A549 (cell line): ENCODE results near the gene MINDY4. TPM values are rescaled to one million over a fixed set of nuclear protein-coding genes. Genes with fewer than 3 reads are reported as not detected.

Source experiments
- ATAC-seq, 2 experiments: fragments of 200-7000 bp in 1 of 2; fragments of >200 bp in 1 of 2; cut with Nextera tagmentation in 1 of 2; cut with Tn5 transposase in 1 of 2; 3 replicates each; pipeline versions ENCODE4 v1.8.0 to v1.9.1; 2018 to 2020; ENCODE audit warnings: mild to moderate bottlenecking in 1 of 2, moderate library complexity in 1 of 2
- CTCF ChIA-PET: fragments of 300-600 bp; sonication (Branson Sonifier 250); formaldehyde crosslinking; extraction: SDS; loops from one replicate; lab custom pipeline; 2021; ENCODE audit warnings: antibody characterized with exemption, inconsistent platforms; lab: Yijun Ruan, JAX
- POLR2A ChIA-PET: fragments of 350-600 bp; formaldehyde crosslinking; extraction: SDS; loops from one replicate; lab custom pipeline; 2021; ENCODE audit warnings: antibody characterized with exemption, inconsistent platforms; lab: Yijun Ruan, JAX
- DNase-seq, 2 experiments: peaks; one replicate each; pipeline versions ENCODE4 v3.0.0 to v3.0.0-alpha.2; 2011 to 2016; ENCODE audit warnings: low read depth in 1 of 2, low spot score in 1 of 2
- FAIRE-seq: peaks from 2 replicates; lab custom pipeline; 2011; peaks lifted over from hg19 to GRCh38; lab: Jason Lieb, UNC
- H3K27ac ChIP-seq, 2 experiments: fragments of >200 bp; sonication (Bioruptor Twin); formaldehyde crosslinking; 3 replicates each; pipeline ENCODE4 v1.5.1; 2016 to 2017
- H3K4me1 ChIP-seq: fragments of >200 bp; sonication (Bioruptor Twin); formaldehyde crosslinking; 3 replicates; pipeline ENCODE4 v1.6.1; 2016
- H3K4me2 ChIP-seq: fragments of >200 bp; sonication (Bioruptor Twin); formaldehyde crosslinking; 3 replicates; pipeline ENCODE4 v1.6.1; 2016
- H3K4me3 ChIP-seq: fragments of >200 bp; sonication (Bioruptor Twin); formaldehyde crosslinking; 3 replicates; pipeline ENCODE4 v1.5.1; 2016
- H3K9me3 ChIP-seq: fragments of >200 bp; sonication (Bioruptor Twin); formaldehyde crosslinking; 3 replicates; pipeline ENCODE4 v1.6.1; 2016
- CBX2 ChIP-seq: fragments of 200-600 bp; sonication (generic); IDR thresholded peaks from 2 replicates; pipeline ENCODE4 v1.6.1; 2016; ENCODE audit warnings: low read depth, mild to moderate bottlenecking, borderline replicate concordance
- EHF ChIP-seq: fragments of 250-450 bp; sonication (Bioruptor Pico); IDR thresholded peaks from 2 replicates; pipeline ENCODE4 v1.5.0; 2020; ENCODE audit warnings: mild to moderate bottlenecking
- EP300 ChIP-seq, 2 experiments: fragments of >200 bp; sonication (Bioruptor Twin); formaldehyde crosslinking; IDR thresholded peaks; 2 replicates in 1 of 2; 3 replicates in 1 of 2; pipeline ENCODE4 v1.6.1; 2016 to 2017
- ESRRA ChIP-seq: fragments of 150-350 bp; IDR thresholded peaks from 2 replicates; pipeline ENCODE4 v1.6.1; 2014; ENCODE audit warnings: mild to moderate bottlenecking, low read length, borderline replicate concordance
- HEYL ChIP-seq: fragments of 250-450 bp; sonication (Bioruptor Pico); IDR thresholded peaks from 2 replicates; pipeline ENCODE4 v1.8.0; 2021; ENCODE audit warnings: mild to moderate bottlenecking, moderate library complexity
- HOXA7 ChIP-seq: fragments of 250-450 bp; sonication (Bioruptor Pico); IDR thresholded peaks from 2 replicates; pipeline ENCODE4 v1.5.0; 2020; ENCODE audit warnings: mild to moderate bottlenecking, moderate library complexity
- KDM5A ChIP-seq: fragments of 200-600 bp; sonication (generic); IDR thresholded peaks from 2 replicates; pipeline ENCODE4 v1.6.1; 2016; ENCODE audit warnings: antibody characterized with exemption, mild to moderate bottlenecking
- NFE2L2 ChIP-seq: fragments of 150-350 bp; conservative IDR thresholded peaks from 2 replicates; pipeline ENCODE4 v1.6.1; 2014; ENCODE audit warnings: low read length
- NPAS2 ChIP-seq: fragments of 250-450 bp; sonication (Bioruptor Pico); IDR thresholded peaks from 2 replicates; pipeline ENCODE4 v1.8.0; 2022; ENCODE audit warnings: mild to moderate bottlenecking, moderate library complexity, borderline replicate concordance
- RAD21 ChIP-seq, 2 experiments: fragments of >200 bp in 1 of 2; sonication (Bioruptor Twin) in 1 of 2; formaldehyde crosslinking in 1 of 2; IDR thresholded peaks in 1 of 2; conservative IDR thresholded peaks in 1 of 2; 2 replicates in 1 of 2; 3 replicates in 1 of 2; pipeline ENCODE4 v1.6.1; 2012 to 2018; ENCODE audit warnings: inconsistent platforms in 1 of 2
- RARB ChIP-seq: fragments of 250-450 bp; sonication (Bioruptor Pico); IDR thresholded peaks from 2 replicates; pipeline ENCODE4 v1.8.0; 2021; ENCODE audit warnings: mild to moderate bottlenecking, moderate library complexity
- RFX5 ChIP-seq: fragments of 450-650 bp; IDR thresholded peaks from 2 replicates; pipeline ENCODE4 v1.7.1; 2014; ENCODE audit warnings: antibody characterized with exemption, mild to moderate bottlenecking, moderate library complexity
- SMC3 ChIP-seq: fragments of >200 bp; sonication (Bioruptor Twin); formaldehyde crosslinking; IDR thresholded peaks from 3 replicates; pipeline ENCODE4 v1.6.1; 2018; ENCODE audit warnings: inconsistent platforms
- TP53 ChIP-seq: fragments of 250-450 bp; sonication (Bioruptor Pico); IDR thresholded peaks from 2 replicates; pipeline ENCODE4 v1.5.0; 2021; ENCODE audit warnings: mild to moderate bottlenecking, moderate library complexity
- ZFP36 ChIP-seq: fragments of 450-650 bp; IDR thresholded peaks from 2 replicates; pipeline ENCODE4 v1.6.1; 2014; ENCODE audit warnings: borderline replicate concordance; ENCODE audit not compliant: partially characterized antibody
- WGBS: methylation state at CpG from one replicate; pipeline ENCODE4 v1.1.6; 2017; ENCODE audit errors: missing lambda C conversion rate; 5-methylcytosine and 5-hydroxymethylcytosine counted together
- polyA plus RNA-seq, 4 experiments: library from polyadenylated mRNA; depleted of rRNA in 3 of 4; stranded (reverse); fragments of >200 nt; fragmentation: RNase III in 1 of 4; extraction: RNeasy Plus Mini Kit Qiagen cat#74134 plus additional on column Dnase treatment in 1 of 4; gene quantifications; 2 replicates in 3 of 4; 3 replicates in 1 of 4; pipeline ENCODE4 v1.2.3, GENCODE V29; 2011 to 2017
- TF ChIP-seq, protein P1 (sequence below): IDR thresholded peaks from 2 replicates; pipeline ENCODE4 v1.6.1; 2012; ENCODE audit warnings: low read depth, borderline replicate concordance
- TF ChIP-seq, protein P2 (sequence below): fragments of >200 bp; sonication (Bioruptor Twin); formaldehyde crosslinking; IDR thresholded peaks from 3 replicates; pipeline ENCODE4 v1.6.1; 2016
- TF ChIP-seq, protein P3 (sequence below): fragments of 250-450 bp; sonication (Bioruptor Pico); IDR thresholded peaks from 2 replicates; pipeline ENCODE4 v1.5.0; 2021; ENCODE audit warnings: mild to moderate bottlenecking, moderate library complexity, borderline replicate concordance
- TF ChIP-seq, protein P4 (sequence below): fragments of >200 bp; sonication (Bioruptor Twin); formaldehyde crosslinking; IDR thresholded peaks from 2 replicates; pipeline ENCODE4 v1.6.1; 2016
- TF ChIP-seq, protein P5 (sequence below): IDR thresholded peaks from 2 replicates; pipeline ENCODE4 v1.6.1; 2012
- TF ChIP-seq, protein P6 (sequence below): fragments of 150-350 bp; IDR thresholded peaks from 2 replicates; pipeline ENCODE4 v1.6.1; 2014; ENCODE audit warnings: low read depth, mild to moderate bottlenecking, low read length

Gene MINDY4
- polyA plus RNA-seq, 2 of the 4 experiments (the other 2 are of a cell fraction) = 1.8 to 3.6 TPM

DNA sequence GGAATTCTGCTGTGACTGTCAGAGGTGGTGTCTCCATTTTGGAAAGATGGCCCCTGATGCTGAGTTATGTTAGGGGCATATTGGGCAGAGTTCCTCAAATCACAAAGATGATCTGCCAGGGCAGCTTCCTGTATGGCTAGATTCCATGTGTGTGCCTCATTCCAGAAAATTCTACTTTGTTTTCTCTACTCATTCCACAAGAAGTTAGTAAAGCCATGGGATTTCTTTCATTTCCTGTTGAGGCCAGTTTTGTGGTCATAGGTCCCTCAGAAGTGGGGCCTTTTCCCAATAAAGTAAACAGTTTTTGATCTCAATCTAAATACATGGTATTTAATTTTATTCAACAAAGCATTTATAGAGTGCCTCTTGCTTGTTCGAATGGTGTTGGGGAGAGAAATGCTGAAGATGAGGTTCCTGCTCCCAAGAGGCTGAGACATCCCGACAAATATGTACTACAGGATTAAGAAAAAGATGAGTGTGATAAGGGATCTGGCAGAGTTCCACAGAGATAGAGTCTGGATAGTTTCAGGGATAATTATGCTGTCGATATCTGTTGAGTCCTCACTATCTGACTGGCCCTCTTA lies 33.0 kb downstream of the MINDY4 start:
- ChIA-PET CTCF (interaction anchor here (1.3 to 2.8 kb wide), 4 partner anchors 135 to 318 kb away, joined by 4 to 16 read pairs (median 4); no protein-coding TSS in a partner anchor), POLR2A (no interaction called here)
- no peak for DNase-seq
- TF ChIP-seq HOXA7 (CRISPR knock-in tag) (no peak), TP53 (CRISPR knock-in tag) (no peak), HEYL (CRISPR knock-in tag) (no peak), EP300 (IDR thresholded peaks at IDR 0.05) (no peak), RFX5 (no peak), NFE2L2 (no peak), KDM5A (no peak), ESRRA (no peak)
- TF ChIP-seq, protein P1, sequence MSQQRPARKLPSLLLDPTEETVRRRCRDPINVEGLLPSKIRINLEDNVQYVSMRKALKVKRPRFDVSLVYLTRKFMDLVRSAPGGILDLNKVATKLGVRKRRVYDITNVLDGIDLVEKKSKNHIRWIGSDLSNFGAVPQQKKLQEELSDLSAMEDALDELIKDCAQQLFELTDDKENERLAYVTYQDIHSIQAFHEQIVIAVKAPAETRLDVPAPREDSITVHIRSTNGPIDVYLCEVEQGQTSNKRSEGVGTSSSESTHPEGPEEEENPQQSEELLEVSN = no peak
- no peak for ATAC-seq
- Histone ChIP-seq H3K4me1 (0 out of 3 replicates have a peak, but pooled peaks cover 4% of the 10 kb centered on the region), H3K4me2 (no peak overlapping the region), H3K27ac (no peak overlapping the region), H3K4me3 (no peak overlapping the region), H3K9me3 (no peaks in the 10 kb centered on the region)
- no peak for FAIRE-seq
- 76% methylated on average over 3 of the region's 3 CpGs for WGBS

DNA sequence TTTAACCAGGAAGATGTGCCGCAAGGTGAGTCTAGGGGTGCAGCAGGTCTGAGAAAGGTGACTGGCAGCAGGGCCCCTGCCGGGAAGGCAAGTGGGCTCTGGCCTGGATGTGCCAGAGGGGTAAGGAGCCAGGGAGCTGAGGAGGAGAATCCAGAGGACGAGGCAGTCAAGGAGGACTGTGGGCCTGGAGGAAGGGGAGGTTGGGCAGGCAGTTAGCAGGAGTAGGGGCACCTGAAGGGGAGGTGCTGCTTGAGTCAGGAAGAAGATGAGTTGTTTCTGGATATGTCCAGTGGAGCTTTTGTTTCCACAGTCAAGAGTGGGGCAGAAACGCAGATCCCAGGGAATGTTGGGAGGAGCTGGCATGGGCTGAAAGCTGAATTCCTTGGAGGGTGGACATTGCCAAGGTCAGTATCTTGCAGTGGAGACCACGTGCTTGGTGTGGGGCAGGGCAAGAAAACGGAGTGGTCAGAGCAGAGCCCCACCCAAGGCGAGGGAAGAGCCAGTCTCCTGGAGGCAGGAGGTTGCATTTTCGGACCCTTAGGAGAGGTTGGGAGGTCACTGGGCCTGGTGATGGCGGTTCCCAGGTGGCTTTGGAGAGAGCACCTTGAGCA lies 34.0 kb downstream of the MINDY4 start:
- H3K4me1 ChIP-seq = no peaks in the 10 kb centered on the region
- ChIA-PET CTCF (interaction anchor here (0.6 to 2.8 kb wide), 7 partner anchors 64 to 317 kb away, joined by 3 to 16 read pairs (median 4); no protein-coding TSS in a partner anchor), POLR2A (no interaction called here)
- 93% methylated on average over 9 of the region's 9 CpGs for WGBS
- H3K4me3 ChIP-seq = no peak overlapping the region
- ATAC-seq = no peak
- H3K27ac ChIP-seq = no peak overlapping the region
- no peak for TF ChIP-seq NPAS2 (CRISPR knock-in tag)
- no peak for TF ChIP-seq SMC3
- no peak for TF ChIP-seq HEYL (CRISPR knock-in tag)
- TF ChIP-seq, protein P2, sequence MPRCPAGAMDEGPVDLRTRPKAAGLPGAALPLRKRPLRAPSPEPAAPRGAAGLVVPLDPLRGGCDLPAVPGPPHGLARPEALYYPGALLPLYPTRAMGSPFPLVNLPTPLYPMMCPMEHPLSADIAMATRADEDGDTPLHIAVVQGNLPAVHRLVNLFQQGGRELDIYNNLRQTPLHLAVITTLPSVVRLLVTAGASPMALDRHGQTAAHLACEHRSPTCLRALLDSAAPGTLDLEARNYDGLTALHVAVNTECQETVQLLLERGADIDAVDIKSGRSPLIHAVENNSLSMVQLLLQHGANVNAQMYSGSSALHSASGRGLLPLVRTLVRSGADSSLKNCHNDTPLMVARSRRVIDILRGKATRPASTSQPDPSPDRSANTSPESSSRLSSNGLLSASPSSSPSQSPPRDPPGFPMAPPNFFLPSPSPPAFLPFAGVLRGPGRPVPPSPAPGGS = no peak
- TF ChIP-seq TP53 (CRISPR knock-in tag) = no peak
- no peak for TF ChIP-seq RFX5
- TF ChIP-seq RARB = no peak
- no peak for TF ChIP-seq EHF (CRISPR knock-in tag)
- TF ChIP-seq, protein P3, sequence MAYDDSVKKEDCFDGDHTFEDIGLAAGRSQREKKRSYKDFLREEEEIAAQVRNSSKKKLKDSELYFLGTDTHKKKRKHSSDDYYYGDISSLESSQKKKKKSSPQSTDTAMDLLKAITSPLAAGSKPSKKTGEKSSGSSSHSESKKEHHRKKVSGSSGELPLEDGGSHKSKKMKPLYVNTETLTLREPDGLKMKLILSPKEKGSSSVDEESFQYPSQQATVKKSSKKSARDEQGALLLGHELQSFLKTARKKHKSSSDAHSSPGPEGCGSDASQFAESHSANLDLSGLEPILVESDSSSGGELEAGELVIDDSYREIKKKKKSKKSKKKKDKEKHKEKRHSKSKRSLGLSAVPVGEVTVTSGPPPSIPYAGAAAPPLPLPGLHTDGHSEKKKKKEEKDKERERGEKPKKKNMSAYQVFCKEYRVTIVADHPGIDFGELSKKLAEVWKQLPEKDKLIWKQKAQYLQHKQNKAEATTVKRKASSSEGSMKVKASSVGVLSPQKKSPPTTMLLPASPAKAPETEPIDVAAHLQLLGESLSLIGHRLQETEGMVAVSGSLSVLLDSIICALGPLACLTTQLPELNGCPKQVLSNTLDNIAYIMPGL (CRISPR knock-in tag) = no peak
- TF ChIP-seq, protein P4, sequence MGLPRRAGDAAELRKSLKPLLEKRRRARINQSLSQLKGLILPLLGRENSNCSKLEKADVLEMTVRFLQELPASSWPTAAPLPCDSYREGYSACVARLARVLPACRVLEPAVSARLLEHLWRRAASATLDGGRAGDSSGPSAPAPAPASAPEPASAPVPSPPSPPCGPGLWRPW = no peak
- no peak for TF ChIP-seq RAD21 (conservative IDR thresholded peaks at IDR 0.05 in 1 of 2, IDR thresholded peaks at IDR 0.05 in 1 of 2)
- no peak for TF ChIP-seq CBX2
- no peak for TF ChIP-seq NFE2L2
- TF ChIP-seq, protein P5, sequence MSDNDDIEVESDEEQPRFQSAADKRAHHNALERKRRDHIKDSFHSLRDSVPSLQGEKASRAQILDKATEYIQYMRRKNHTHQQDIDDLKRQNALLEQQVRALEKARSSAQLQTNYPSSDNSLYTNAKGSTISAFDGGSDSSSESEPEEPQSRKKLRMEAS = no peak
- no peak for TF ChIP-seq ZFP36
- TF ChIP-seq, protein P6, sequence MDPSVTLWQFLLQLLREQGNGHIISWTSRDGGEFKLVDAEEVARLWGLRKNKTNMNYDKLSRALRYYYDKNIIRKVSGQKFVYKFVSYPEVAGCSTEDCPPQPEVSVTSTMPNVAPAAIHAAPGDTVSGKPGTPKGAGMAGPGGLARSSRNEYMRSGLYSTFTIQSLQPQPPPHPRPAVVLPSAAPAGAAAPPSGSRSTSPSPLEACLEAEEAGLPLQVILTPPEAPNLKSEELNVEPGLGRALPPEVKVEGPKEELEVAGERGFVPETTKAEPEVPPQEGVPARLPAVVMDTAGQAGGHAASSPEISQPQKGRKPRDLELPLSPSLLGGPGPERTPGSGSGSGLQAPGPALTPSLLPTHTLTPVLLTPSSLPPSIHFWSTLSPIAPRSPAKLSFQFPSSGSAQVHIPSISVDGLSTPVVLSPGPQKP = no peak
- FAIRE-seq = no peak
- no peak for DNase-seq
- no peak overlapping the region for H3K4me2 ChIP-seq
- no peaks in the 10 kb centered on the region for H3K9me3 ChIP-seq
